GM21529 (cell line): ENCODE measurements around the gene AJM1.

ENCODE experiments used
- ATAC-seq: cut with Tn5 transposase; IDR thresholded peaks from one replicate; pipeline ENCODE4 v1.9.1; 2021; ENCODE audit not compliant: unreplicated experiment

The AJM1 gene

GRCh38 chr9:136807281-136808074, 34.8 kb upstream of the AJM1 start, which contains the start of gene RABL6:
RABL6 (plus strand) TSS chr9:136807948; CDS start chr9:136808197, 249 bp downstream.
- peak; percentile 71 for ATAC-seq

- ATAC-seq = peak; percentile 36
These were observed 34.0 kb upstream of the AJM1 start for GRCh38 chr9:136808075-136808805.

- no peak for ATAC-seq
These were observed 33.5 kb upstream of the AJM1 start for GRCh38 chr9:136808806-136809158.

GRCh38 chr9:136814725-136815421, 27.4 kb upstream of the AJM1 start:
- ATAC-seq = no peak

GRCh38 chr9:136815422-136815782, 26.9 kb upstream of the AJM1 start:
- ATAC-seq = no peak

- no peak for ATAC-seq
These were observed 21.1 kb upstream of the AJM1 start for GRCh38 chr9:136820971-136821825.

GRCh38 chr9:136821826-136822544, 20.3 kb upstream of the AJM1 start:
- ATAC-seq = no peak

GRCh38 chr9:136823136-136824046, 18.9 kb upstream of the AJM1 start:
- no peak for ATAC-seq

- ATAC-seq = no peak
These were observed 17.6 kb upstream of the AJM1 start for GRCh38 chr9:136824496-136825225.

- no peak for ATAC-seq
These were observed 16.7 kb upstream of the AJM1 start for GRCh38 chr9:136825295-136826187.

GRCh38 chr9:136826188-136826541, 16.1 kb upstream of the AJM1 start:
- ATAC-seq = no peak

- no peak for ATAC-seq
These were observed 15.3 kb upstream of the AJM1 start for GRCh38 chr9:136826703-136827582.

GRCh38 chr9:136827794-136828473, 14.3 kb upstream of the AJM1 start:
- ATAC-seq = no peak

GRCh38 chr9:136828474-136829140, 13.7 kb upstream of the AJM1 start:
- no peak for ATAC-seq

- ATAC-seq = no peak
These were observed 12.9 kb upstream of the AJM1 start for GRCh38 chr9:136829412-136829811.
